Nephron (organoid): ENCODE results near the gene NOXRED1.

ENCODE experiments used
- H3K27ac Mint-ChIP-seq, 3 experiments: 2 replicates each; pipeline ENCODE4 v1.8.0; 2020; ENCODE audit warnings: mixed read lengths in 3 of 3, mild to moderate bottlenecking in 2 of 3, moderate library complexity in 1 of 3
- H3K27me3 Mint-ChIP-seq: 2 replicates; pipeline ENCODE4 v1.8.0; 2021; ENCODE audit warnings: low read depth, mild to moderate bottlenecking, moderate library complexity, mixed read lengths
- H3K36me3 Mint-ChIP-seq: 2 replicates; pipeline ENCODE4 v1.8.0; 2020; ENCODE audit warnings: low read depth, mixed read lengths
- H3K4me1 Mint-ChIP-seq: 2 replicates; pipeline ENCODE4 v1.8.0; 2020; ENCODE audit warnings: mixed read lengths
- H3K4me3 Mint-ChIP-seq, 3 experiments: 2 replicates each; pipeline ENCODE4 v1.8.0; 2020; ENCODE audit warnings: mild to moderate bottlenecking in 3 of 3, mixed read lengths in 3 of 3, moderate library complexity in 2 of 3
- H3K9me3 Mint-ChIP-seq: 2 replicates; pipeline ENCODE4 v1.8.0; 2020; ENCODE audit warnings: mixed read lengths
- TF ChIP-seq, protein P1 (sequence below), 3 experiments: fragments of 200-600 bp; sonication (generic); IDR thresholded peaks; one replicate each; pipeline ENCODE4 v1.5.0; 2021; ENCODE audit warnings: antibody characterized with exemption in 3 of 3; ENCODE audit not compliant: unreplicated experiment in 3 of 3

NOXRED1 gene

DNA sequence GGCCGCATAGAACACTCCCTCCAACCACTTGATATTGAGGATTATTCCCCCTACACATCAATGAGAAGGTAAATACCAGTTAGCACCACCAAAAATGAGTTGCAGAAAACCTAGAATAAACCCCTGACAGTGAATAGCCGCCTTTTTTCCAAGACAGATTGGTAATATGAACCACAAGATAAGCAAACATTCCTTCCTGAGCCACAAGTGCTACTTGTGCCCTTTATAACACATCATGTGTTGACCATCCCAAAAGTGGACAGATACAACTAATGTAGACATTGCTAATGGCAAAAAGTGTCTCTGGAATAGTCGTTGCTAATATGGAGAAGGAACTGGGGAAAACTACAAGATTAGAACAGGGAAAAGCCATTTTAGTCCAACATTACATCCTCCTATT lies 17.2 kb downstream of the NOXRED1 start:
- Mint-ChIP-seq H3K27me3 (no peaks in the 10 kb centered on the region), H3K4me3 (no peak overlapping the region), H3K36me3 (no peaks in the 10 kb centered on the region), H3K27ac (no peak overlapping the region), H3K4me1 (peaks cover 9% of the 10 kb centered on the region), H3K9me3 (no peaks in the 10 kb centered on the region)
- TF ChIP-seq, protein P1, sequence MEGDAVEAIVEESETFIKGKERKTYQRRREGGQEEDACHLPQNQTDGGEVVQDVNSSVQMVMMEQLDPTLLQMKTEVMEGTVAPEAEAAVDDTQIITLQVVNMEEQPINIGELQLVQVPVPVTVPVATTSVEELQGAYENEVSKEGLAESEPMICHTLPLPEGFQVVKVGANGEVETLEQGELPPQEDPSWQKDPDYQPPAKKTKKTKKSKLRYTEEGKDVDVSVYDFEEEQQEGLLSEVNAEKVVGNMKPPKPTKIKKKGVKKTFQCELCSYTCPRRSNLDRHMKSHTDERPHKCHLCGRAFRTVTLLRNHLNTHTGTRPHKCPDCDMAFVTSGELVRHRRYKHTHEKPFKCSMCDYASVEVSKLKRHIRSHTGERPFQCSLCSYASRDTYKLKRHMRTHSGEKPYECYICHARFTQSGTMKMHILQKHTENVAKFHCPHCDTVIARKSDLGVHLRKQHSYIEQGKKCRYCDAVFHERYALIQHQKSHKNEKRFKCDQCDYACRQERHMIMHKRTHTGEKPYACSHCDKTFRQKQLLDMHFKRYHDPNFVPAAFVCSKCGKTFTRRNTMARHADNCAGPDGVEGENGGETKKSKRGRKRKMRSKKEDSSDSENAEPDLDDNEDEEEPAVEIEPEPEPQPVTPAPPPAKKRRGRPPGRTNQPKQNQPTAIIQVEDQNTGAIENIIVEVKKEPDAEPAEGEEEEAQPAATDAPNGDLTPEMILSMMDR (IDR thresholded peaks at IDR 0.05; ENCODE audit: unreplicated experiment in 3 of 3) = no peak

DNA sequence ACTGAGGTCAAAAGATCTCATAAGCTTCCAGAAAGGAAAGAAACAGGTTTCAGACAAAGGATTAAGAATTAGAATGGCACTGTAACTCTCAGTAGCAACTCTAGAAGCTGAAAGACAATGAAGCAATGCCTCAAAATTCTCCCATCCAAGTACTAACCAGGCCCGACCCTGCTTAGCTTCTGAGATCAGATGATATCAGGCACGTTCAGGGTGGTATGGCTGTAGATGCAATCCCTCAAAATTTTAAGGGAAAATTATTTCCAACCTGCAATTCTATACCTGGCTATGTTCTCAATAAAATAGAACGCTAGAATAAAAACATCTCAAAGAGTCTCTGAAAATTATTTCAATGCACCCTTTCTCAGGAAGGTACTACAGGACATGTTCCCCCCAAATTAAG lies 19.6 kb downstream of the NOXRED1 start:
- Mint-ChIP-seq H3K27me3 (no peaks in the 10 kb centered on the region), H3K27ac (no peak overlapping the region), H3K4me1 (peaks cover 9% of the 10 kb centered on the region), H3K9me3 (no peaks in the 10 kb centered on the region), H3K36me3 (peaks cover 6% of the 10 kb centered on the region), H3K4me3 (no peak overlapping the region)
- TF ChIP-seq, protein P1 (IDR thresholded peaks at IDR 0.05; ENCODE audit: unreplicated experiment in 3 of 3) = no peak

DNA sequence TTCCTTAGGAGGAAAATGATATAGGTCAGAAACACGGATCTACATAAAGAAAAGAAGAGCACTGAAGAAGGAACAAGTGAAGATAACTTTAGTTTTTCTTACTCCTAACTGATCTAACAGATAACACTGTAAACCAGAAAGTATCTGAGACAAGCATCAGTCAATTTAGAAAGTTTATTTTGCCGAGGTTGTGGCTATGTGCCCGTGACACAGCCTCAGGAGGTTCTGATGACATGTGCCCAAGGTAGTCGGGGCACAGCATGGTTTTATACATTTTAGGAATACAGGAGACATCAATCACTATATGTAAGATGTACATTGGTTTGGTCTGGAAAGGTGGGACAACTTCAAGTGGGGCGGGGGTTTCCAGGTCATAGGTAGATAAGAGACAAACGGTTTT lies 23.1 kb downstream of the NOXRED1 start:
- Mint-ChIP-seq H3K27me3 (no peaks in the 10 kb centered on the region), H3K4me3 (no peak overlapping the region), H3K27ac (no peak overlapping the region), H3K9me3 (peaks cover 5% of the 10 kb centered on the region), H3K4me1 (no peaks in the 10 kb centered on the region), H3K36me3 (peaks cover 12% of the 10 kb centered on the region)
- TF ChIP-seq, protein P1 (IDR thresholded peaks at IDR 0.05; ENCODE audit: unreplicated experiment in 3 of 3) = no peak

DNA sequence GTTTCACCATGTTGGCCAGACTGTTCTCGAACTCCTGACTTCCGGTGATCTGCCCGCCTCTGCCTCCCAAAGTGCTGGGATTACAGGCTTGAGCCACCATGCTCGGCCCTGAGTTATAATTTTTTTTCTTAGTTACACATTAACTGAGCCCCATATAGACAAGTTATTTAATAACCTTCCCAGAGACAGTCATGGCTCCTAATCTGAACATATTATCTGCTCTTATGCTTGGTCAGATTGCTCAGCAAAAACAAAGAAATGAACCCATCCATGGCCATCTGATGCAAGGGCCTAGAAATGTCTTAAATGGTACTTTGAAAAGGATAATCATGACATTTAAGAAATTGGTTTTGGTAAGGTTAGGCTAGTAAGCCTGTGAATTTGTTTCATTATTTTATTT lies 33.1 kb downstream of the NOXRED1 start:
- Mint-ChIP-seq H3K4me1 (no peaks in the 10 kb centered on the region), H3K9me3 (no peaks in the 10 kb centered on the region), H3K27me3 (no peaks in the 10 kb centered on the region), H3K36me3 (peaks cover 9% of the 10 kb centered on the region), H3K4me3 (no peak overlapping the region), H3K27ac (no peak overlapping the region)
- TF ChIP-seq, protein P1 (IDR thresholded peaks at IDR 0.05; ENCODE audit: unreplicated experiment in 3 of 3) = no peak

DNA sequence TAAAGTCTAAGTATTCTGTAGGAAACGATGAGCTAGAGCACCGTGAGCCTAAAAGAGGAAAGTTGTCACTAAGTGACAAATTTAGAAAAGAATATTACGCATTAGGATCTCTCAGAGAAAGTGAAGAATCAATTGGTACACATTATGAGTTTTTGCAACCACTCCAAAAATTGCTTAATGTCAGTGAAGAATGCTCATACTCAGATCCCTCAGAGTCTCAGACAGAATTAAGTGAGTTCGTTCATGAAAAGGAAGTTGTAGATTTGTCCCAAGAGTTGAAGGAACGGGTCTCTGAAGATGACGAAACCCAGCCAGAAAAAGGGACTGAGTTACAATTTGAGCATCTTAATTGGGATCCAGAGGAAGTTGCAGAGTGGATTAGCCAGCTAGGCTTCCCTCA lies 44.6 kb downstream of the NOXRED1 start:
- H3K4me3 Mint-ChIP-seq = no peak overlapping the region
- H3K36me3 Mint-ChIP-seq = peaks cover 10% of the 10 kb centered on the region
- peaks cover 20% of the 10 kb centered on the region for H3K4me1 Mint-ChIP-seq
- TF ChIP-seq, protein P1 (IDR thresholded peaks at IDR 0.05; ENCODE audit: unreplicated experiment in 3 of 3) = no peak
- no peak overlapping the region for H3K27ac Mint-ChIP-seq
- no peaks in the 10 kb centered on the region for H3K9me3 Mint-ChIP-seq
- H3K27me3 Mint-ChIP-seq = no peaks in the 10 kb centered on the region

DNA sequence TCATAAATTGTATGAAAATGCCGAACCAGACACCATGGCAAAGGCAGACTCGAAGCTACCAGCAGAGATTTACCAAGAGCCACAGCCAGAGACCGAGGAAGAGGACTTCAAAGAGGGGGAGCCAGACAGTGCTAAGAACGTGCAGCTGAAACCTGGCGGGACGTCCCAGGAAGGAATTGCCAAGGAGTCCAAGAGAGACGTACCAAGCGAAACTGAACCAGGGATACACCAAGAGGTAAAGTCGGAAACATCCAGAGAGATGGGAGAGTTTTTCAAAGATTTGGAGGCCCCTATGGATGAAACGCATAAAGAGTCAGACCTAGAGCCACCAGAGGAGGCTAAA lies 45.9 kb downstream of the NOXRED1 start:
- Mint-ChIP-seq H3K36me3 (peaks cover 10% of the 10 kb centered on the region), H3K4me1 (peaks cover 29% of the 10 kb centered on the region), H3K9me3 (no peaks in the 10 kb centered on the region), H3K27me3 (no peaks in the 10 kb centered on the region), H3K27ac (no peak overlapping the region), H3K4me3 (no peak overlapping the region)
- TF ChIP-seq, protein P1 (IDR thresholded peaks at IDR 0.05; ENCODE audit: unreplicated experiment in 3 of 3) = no peak
